HCT116 (cell line): ENCODE measurements around the gene WNK1. TPM values are rescaled to one million over a fixed set of nuclear protein-coding genes. Genes with fewer than 3 reads are reported as not detected.
A peak's percentile ranks its signal among the peaks of the same experiment; 100 is the strongest.

Source experiments
- ATAC-seq: fragments of 200-7000 bp; cut with Tn5 transposase; 2 replicates; pipeline ENCODE4 v1.9.1; 2020; ENCODE audit warnings: mild to moderate bottlenecking, moderate library complexity
- BruUV-seq: library from RNA; stranded (reverse); fragments of 400-500 nt; replicated peaks from 2 replicates; lab custom pipeline; 2021; lab: Mats Ljungman, UMichigan
- CTCF ChIA-PET: fragments of 300-600 bp; sonication (Branson Sonifier 250); formaldehyde crosslinking; loops from one replicate; lab custom pipeline; 2021; ENCODE audit warnings: antibody characterized with exemption; lab: Charles Lee
- POLR2A ChIA-PET: fragments of 300-600, 350-600 bp; sonication (Branson Sonifier 250); formaldehyde crosslinking; loops from one replicate; lab custom pipeline; 2021; ENCODE audit warnings: antibody characterized with exemption; lab: Charles Lee
- RAD21 ChIA-PET, 2 experiments: fragments of 300-600 bp; sonication (Branson Sonifier 250); formaldehyde crosslinking; loops; one replicate each; lab custom pipeline; 2023; ENCODE audit warnings: low total read pairs in 2 of 2; ENCODE audit not compliant: uncharacterized antibody in 2 of 2, unreplicated experiment in 2 of 2, low non-redundant PET in 1 of 2; lab: Charles Lee
- DNase-seq: peaks from one replicate; pipeline ENCODE4 v3.0.0-alpha.2; 2010; ENCODE audit warnings: low read depth, low spot score
- H2AFZ ChIP-seq: fragments of 200-600 bp; shearing (Covaris generic), sonication (generic); 2 replicates; pipeline ENCODE4 v1.6.1; 2017; ENCODE audit warnings: low read depth, mixed run types, mixed read lengths, antibody characterized with exemption, low read length; ENCODE audit not compliant: poor library complexity, severe bottlenecking
- H3K27ac ChIP-seq: 2 replicates; pipeline ENCODE4 v1.5.1; 2012; ENCODE audit warnings: low read depth, low read length
- H3K27me3 ChIP-seq: fragments of 200-600 bp; sonication (generic); 2 replicates; pipeline ENCODE4 v1.6.1; 2016; ENCODE audit warnings: mixed run types, low read length, mixed read lengths; ENCODE audit not compliant: insufficient read depth
- H3K36me3 ChIP-seq, 2 experiments: fragments of 200-500 bp in 1 of 2; fragments of 200-600 bp in 1 of 2; sonication (Bioruptor generic) in 1 of 2; sonication (generic) in 1 of 2; 2 replicates each; pipeline versions ENCODE4 v1.5.1 to v1.6.1; 2014 to 2016; ENCODE audit warnings: low read length in 2 of 2, inconsistent platforms in 1 of 2, mixed read lengths in 1 of 2, mixed run types in 1 of 2; ENCODE audit not compliant: insufficient read depth in 2 of 2, control insufficient read depth in 1 of 2
- H3K4me1 ChIP-seq, 2 experiments: fragments of 200-600 bp in 1 of 2; sonication (generic) in 1 of 2; 2 replicates each; pipeline versions ENCODE4 v1.5.1 to v1.6.1; 2012 to 2017; ENCODE audit warnings: low read length in 2 of 2, inconsistent platforms in 1 of 2, mild to moderate bottlenecking in 1 of 2, mixed read lengths in 1 of 2, mixed run types in 1 of 2, moderate library complexity in 1 of 2; ENCODE audit not compliant: insufficient read depth in 2 of 2, control insufficient read depth in 1 of 2
- H3K4me2 ChIP-seq: fragments of 200-600 bp; sonication (generic); 2 replicates; pipeline ENCODE4 v1.6.1; 2017; ENCODE audit warnings: mixed run types, low read length, mixed read lengths
- H3K4me3 ChIP-seq, 2 experiments: fragments of 200-600 bp in 1 of 2; sonication (generic) in 1 of 2; replicated peaks in 1 of 2; 2 replicates each; pipeline ENCODE4 v1.5.1; 2011 to 2016; ENCODE audit warnings: low read length in 2 of 2, control low read depth in 1 of 2, low read depth in 1 of 2, mild to moderate bottlenecking in 1 of 2, mixed read lengths in 1 of 2, mixed run types in 1 of 2
- H3K79me2 ChIP-seq: fragments of 200-600 bp; sonication (generic); 2 replicates; pipeline ENCODE4 v1.6.1; 2017; ENCODE audit warnings: mild to moderate bottlenecking, mixed run types, low read length, moderate library complexity, mixed read lengths; ENCODE audit not compliant: insufficient read depth
- H3K9ac ChIP-seq: fragments of 200-600 bp; sonication (generic); 2 replicates; pipeline ENCODE4 v1.6.1; 2016; ENCODE audit warnings: low read length, mixed read lengths
- H3K9me2 ChIP-seq: fragments of 200-600 bp; sonication (generic), shearing (Covaris generic); 2 replicates; pipeline ENCODE4 v1.6.1; 2017; ENCODE audit warnings: mixed run types, mild to moderate bottlenecking, moderate library complexity; ENCODE audit not compliant: insufficient read depth
- H3K9me3 ChIP-seq, 2 experiments: fragments of 200-500 bp in 1 of 2; fragments of 200-600 bp in 1 of 2; sonication (Bioruptor generic) in 1 of 2; sonication (generic) in 1 of 2; 2 replicates each; pipeline ENCODE4 v1.6.1; 2014 to 2017; ENCODE audit warnings: low read length in 2 of 2, mixed read lengths in 2 of 2, inconsistent platforms in 1 of 2, low read depth in 1 of 2, mild to moderate bottlenecking in 1 of 2, mixed run types in 1 of 2, moderate library complexity in 1 of 2; ENCODE audit not compliant: control insufficient read depth in 1 of 2, insufficient read depth in 1 of 2
- H4K20me1 ChIP-seq: fragments of 200-600 bp; sonication (generic), shearing (Covaris generic); 2 replicates; pipeline ENCODE4 v1.6.1; 2017; ENCODE audit warnings: mixed run types, mild to moderate bottlenecking, moderate library complexity; ENCODE audit not compliant: insufficient read depth
- CBX3 ChIP-seq: IDR thresholded peaks from 2 replicates; pipeline ENCODE4 v1.6.1; 2012; ENCODE audit warnings: low read depth
- CTCF ChIP-seq, 3 experiments: fragments of 200-600 bp in 1 of 3; sonication (generic) in 1 of 3; IDR thresholded peaks in 2 of 3; conservative IDR thresholded peaks in 1 of 3; 2 replicates each; pipeline ENCODE4 v1.5.1; 2012 to 2017; ENCODE audit warnings: low read depth in 2 of 3, low read length in 2 of 3, antibody characterized with exemption in 1 of 3, borderline replicate concordance in 1 of 3, control low read depth in 1 of 3, mild to moderate bottlenecking in 1 of 3, mixed read lengths in 1 of 3, mixed run types in 1 of 3, moderate library complexity in 1 of 3; ENCODE audit not compliant: insufficient read depth in 1 of 3
- ELF1 ChIP-seq: IDR thresholded peaks from 2 replicates; pipeline ENCODE4 v1.6.1; 2012; ENCODE audit warnings: low read depth, borderline replicate concordance
- EZH2 ChIP-seq: fragments of 200-600 bp; sonication (generic); IDR thresholded peaks from 2 replicates; pipeline ENCODE4 v1.6.1; 2017; ENCODE audit warnings: antibody characterized with exemption, mixed run types
- EZH2phosphoT487 ChIP-seq: fragments of 200-600 bp; IDR thresholded peaks from 2 replicates; pipeline ENCODE4 v1.6.1; 2018; ENCODE audit warnings: antibody characterized with exemption, borderline replicate concordance
- FOSL1 ChIP-seq: IDR thresholded peaks from 2 replicates; pipeline ENCODE4 v1.6.1; 2012; ENCODE audit warnings: low read depth
- JUND ChIP-seq: IDR thresholded peaks from 2 replicates; pipeline ENCODE4 v1.6.1; 2012
- MAX ChIP-seq: IDR thresholded peaks from 2 replicates; pipeline ENCODE4 v1.6.1; 2012
- POLR2A ChIP-seq: IDR thresholded peaks from 2 replicates; pipeline ENCODE4 v1.7.0; 2011; ENCODE audit warnings: borderline replicate concordance; ENCODE audit not compliant: insufficient read depth, insufficient read length; ENCODE audit errors: extremely low read depth
- POLR2AphosphoS5 ChIP-seq: IDR thresholded peaks from 2 replicates; pipeline ENCODE4 v1.6.1; 2011; ENCODE audit warnings: mild to moderate bottlenecking, low read depth, low read length, moderate library complexity
- RAD21 ChIP-seq: IDR thresholded peaks from 2 replicates; pipeline ENCODE4 v1.6.1; 2012; ENCODE audit warnings: low read depth, mild to moderate bottlenecking
- REST ChIP-seq: IDR thresholded peaks from 2 replicates; pipeline ENCODE4 v1.6.1; 2012; ENCODE audit warnings: low read depth
- SIN3A ChIP-seq: IDR thresholded peaks from 2 replicates; pipeline ENCODE4 v1.6.1; 2012; ENCODE audit warnings: low read depth
- SRF ChIP-seq: IDR thresholded peaks from 2 replicates; pipeline ENCODE4 v1.6.1; 2012; ENCODE audit warnings: low read depth
- YY1 ChIP-seq: IDR thresholded peaks from 2 replicates; pipeline ENCODE4 v1.6.1; 2011; ENCODE audit warnings: low read length, low read depth, moderate library complexity, mild to moderate bottlenecking; ENCODE audit not compliant: insufficient replicate concordance; ENCODE audit errors: extremely low read depth
- ZBTB33 ChIP-seq: IDR thresholded peaks from 2 replicates; pipeline ENCODE4 v1.6.1; 2011; ENCODE audit warnings: mild to moderate bottlenecking, low read length, moderate library complexity; ENCODE audit not compliant: insufficient replicate concordance; ENCODE audit errors: extremely low read depth
- ZNF274 ChIP-seq: fragments of 200-500 bp; sonication (Bioruptor generic); IDR thresholded peaks from 2 replicates; pipeline ENCODE4 v1.6.1; 2014; ENCODE audit warnings: mild to moderate bottlenecking, low read depth, low read length, inconsistent platforms
- intact Hi-C: fragments of 100-400 bp; cut with micrococcal nuclease; formaldehyde crosslinking; loops from 2 replicates; pipeline ENCODE4 v1.10.0; 2022
- total RNA-seq: library from RNA; stranded (reverse); gene quantifications from one replicate; pipeline ENCODE4 v1.2.1, GENCODE V29; 2021; ENCODE audit not compliant: unreplicated experiment

Gene WNK1
- total RNA-seq, 1 experiment from 2014 or later = 81.0 TPM

GRCh38 chr12:751192-751998 lies 984 bp upstream of the WNK1 start:
- ChIA-PET RAD21 (interaction anchor here (0.6 to 1.3 kb wide), 5 partner anchors 118 to 181 kb away, joined by 3 to 4 read pairs (median 3); no protein-coding TSS in a partner anchor), POLR2A (interaction anchor here (0.7 to 2.3 kb wide), 8 partner anchors 25 to 181 kb away, joined by 3 to 23 read pairs (median 4); no protein-coding TSS in a partner anchor), CTCF (interaction anchor here (0.6 to 3.2 kb wide), 23 partner anchors 9 to 350 kb away, joined by 3 to 41 read pairs (median 4); partner anchors contain the start of genes CCDC77 and RAD52)
- H3K9me2 ChIP-seq = no peaks in the 10 kb centered on the region
- peaks cover 35% of the 10 kb centered on the region for H3K79me2 ChIP-seq
- H2AFZ ChIP-seq = peak overlapping the region; percentile 95
- H3K4me1 ChIP-seq = peaks cover 15 to 35% of the 10 kb centered on the region in 2 experiments; a peak in 3 of 4 replicates
- peaks cover 19% of the 10 kb centered on the region; the same call in 1 of the 2 replicates for H4K20me1 ChIP-seq
- H3K27ac ChIP-seq = peak overlapping the region; percentile 62
- H3K4me3 ChIP-seq = peak overlapping the region; percentile 46 to 75
- H3K4me2 ChIP-seq = peak overlapping the region; percentile 91
- peak; percentile 93 for DNase-seq
- BruUV-seq = no TSS peak
- intact Hi-C loops = loop anchor here (1.0 to 5.0 kb wide), 2 partner anchors 109 to 175 kb away; no protein-coding TSS in a partner anchor
- no peaks in the 10 kb centered on the region for H3K9me3 ChIP-seq
- H3K36me3 ChIP-seq = peaks cover 0 to 3% of the 10 kb centered on the region in 2 experiments; a peak in 1 of 4 replicates
- H3K27me3 ChIP-seq = no peaks in the 10 kb centered on the region
- peak; percentile 67 for ATAC-seq
- H3K9ac ChIP-seq = peak overlapping the region; percentile 53
- TF ChIP-seq RAD21 (peak; percentile 77), EZH2 (no peak), ELF1 (no peak; the same call in 1 of the 2 replicates), CTCF (IDR thresholded peaks at IDR 0.05 in 2 of 3, conservative IDR thresholded peaks at IDR 0.05 in 1 of 3; ENCODE audit: borderline replicate concordance in 1 of 3, insufficient read depth in 1 of 3, low read depth in 2 of 3, low read length in 2 of 3) (peak; percentile 68 to 81 (median 78)), EZH2phosphoT487 (no peak), SIN3A (peak; percentile 73; the same call in 1 of the 2 replicates), JUND (no peak), ZNF274 (no peak), MAX (peak; percentile 95), REST (no peak), YY1 (peak; percentile 70), POLR2AphosphoS5 (peak; percentile 79), ZBTB33 (no peak), CBX3 (peak; percentile 79; the same call in 1 of the 2 replicates), SRF (no peak), POLR2A (peak; percentile 49), FOSL1 (no peak)
